Heart left ventricle (tissue), 16 donors: Measurements from ENCODE around the gene WNT6. TPM values are rescaled to one million over a fixed set of nuclear protein-coding genes. Genes with fewer than 3 reads are reported as not detected.

ENCODE experiments used
- ATAC-seq, 4 donors: fragments of 200-7000 bp; cut with Tn5 transposase; one replicate each; pipeline ENCODE4 v1.9.1; 2020 to 2022; ENCODE audit warnings: moderate library complexity in 4 of 4, mild to moderate bottlenecking in 3 of 4, moderate number of reproducible peaks in 1 of 4
- DNase-seq, 5 donors: peaks; one replicate each; pipeline ENCODE4 v3.0.0-alpha.2; 2020
- H3K27ac ChIP-seq, 12 donors: fragments of 200-600 bp; sonication (generic) in 4 of 12; one replicate each; pipeline versions ENCODE4 v1.5.0 to v1.8.0; 2016 to 2022; ENCODE audit warnings: mild to moderate bottlenecking in 2 of 12
- H3K27me3 ChIP-seq, 9 donors: fragments of 200-600 bp; sonication (generic) in 2 of 9; one replicate each; pipeline versions ENCODE4 v1.5.1 to v1.8.0; 2016 to 2022; ENCODE audit warnings: mild to moderate bottlenecking in 3 of 9
- H3K36me3 ChIP-seq, 9 donors: fragments of 200-600 bp; sonication (generic) in 2 of 9; one replicate each; pipeline versions ENCODE4 v1.5.0 to v1.8.0; 2018 to 2022; ENCODE audit warnings: mild to moderate bottlenecking in 2 of 9
- H3K4me1 ChIP-seq, 12 donors: fragments of 200-600 bp; sonication (generic) in 4 of 12; one replicate each; pipeline versions ENCODE4 v1.5.0 to v1.8.0; 2016 to 2022; ENCODE audit warnings: mild to moderate bottlenecking in 3 of 12
- H3K4me3 ChIP-seq, 12 donors: fragments of 200-600 bp; sonication (generic) in 4 of 12; one replicate each; pipeline versions ENCODE4 v1.5.0 to v1.8.0; 2017 to 2022; ENCODE audit warnings: mild to moderate bottlenecking in 9 of 12, moderate library complexity in 4 of 12
- H3K9me3 ChIP-seq, 12 donors: fragments of 200-600 bp; sonication (generic) in 4 of 12; one replicate each; pipeline versions ENCODE4 v1.5.0 to v1.8.0; 2016 to 2022; ENCODE audit warnings: mild to moderate bottlenecking in 1 of 12
- CTCF ChIP-seq, 12 donors: fragments of 200-600 bp; sonication (generic) in 4 of 12; IDR thresholded peaks; one replicate each; pipeline versions ENCODE4 v1.5.0 to v1.8.0; 2018 to 2022; ENCODE audit warnings: antibody characterized with exemption in 12 of 12, mild to moderate bottlenecking in 5 of 12
- POLR2A ChIP-seq, 2 donors: fragments of 450-650 bp; IDR thresholded peaks; one replicate each; pipeline ENCODE4 v1.6.1; 2017; ENCODE audit warnings: antibody characterized with exemption in 2 of 2, mild to moderate bottlenecking in 2 of 2, moderate library complexity in 2 of 2
- WGBS, 4 donors: extraction: QIAGEN DNeasy Blood & Tissue Kit in 2 of 4; methylation state at CpG; one replicate each; pipeline versions ENCODE4 v1.1.5 to v1.1.7; 2013 to 2018; 5-methylcytosine and 5-hydroxymethylcytosine counted together
- intact Hi-C, 10 donors: fragments of 100-400 bp; cut with DNase I; formaldehyde crosslinking; loops; one replicate each; pipeline versions ENCODE4 v1.11.1 to v1.14.2; 2022
- polyA plus RNA-seq, 2 donors: library from polyadenylated mRNA; stranded (reverse); fragments of 200-250 nt; gene quantifications; one replicate each; pipeline ENCODE4 v1.2.3, GENCODE V29; 2013
- total RNA-seq, 9 donors: library from RNA; depleted of rRNA in 2 of 9; stranded (reverse); fragments of >200 nt in 2 of 9; fragmentation: NEBNext Ultra II Directional in 3 of 9; extraction: Animal tissue kit (Norgen Biotek cat#: 25700) in 3 of 9; gene quantifications; one replicate each; pipeline versions ENCODE4 v1.1.0 to v1.2.4, GENCODE V29; 2016 to 2023
- donor health status: ischemic (EF 13 %, LVEDD 7.1; RV severe dilation, severe dysfunction).
- donor health status: healthy with polysubstance abuse.
- donor health status: DM: no; HTN: yes; CAD: no.
- donor health status: DM: no; HTN: no; CAD: no.
- donor health status: ischemic (EF 25% LVEDD 6.9; RV normal size, moderate dysfunction).
- donor health status: ischemic (EF 25% LVEDD 5.7; RV mildly dilated, moderate dysfunction).
- donor health status: healthy.
- donor health status: DM: yes; HTN: yes; CAD: no.
- donor health status: ischemic (EF 35%, LVEDD 5.7; RV mildly dilated, moderate dysfunction).
- donor health status: nonischemic (EF 11% LVEDD 7.7; RV severe dilation, severe dysfunction).
- donor health status: DM: yes; HTN: yes; CAD: no.
- donor health status: PGD.
- donor health status: ischemic (EF 29% LVEDD 5.4; RV normal size, mild dysfunction).
- donor health status: nonischemic (EF 23%, LVEDD 6.1; RV moderate dilation, normal function).

WNT6 gene
- total and polyA plus RNA-seq, 11 donors = 0.34 to 13.1 (median 1.00) TPM

GRCh38 chr2:218878926-218879761 lies 19.5 kb downstream of the WNT6 start:
- ATAC-seq = no peak
- no peak for DNase-seq
- no peak for TF ChIP-seq POLR2A (IDR thresholded peaks at IDR 0.05)
- TF ChIP-seq CTCF (IDR thresholded peaks at IDR 0.05) = no peak
- no peak overlapping the region for H3K27ac ChIP-seq
- peak overlapping the region in 1 of 12 donors; percentile 14 for H3K4me3 ChIP-seq
- H3K9me3 ChIP-seq = no peaks in the 10 kb centered on the region
- intact Hi-C loops = loop anchor here in 4 of 10 donors (10.0 kb wide), 2 partner anchors 246 to 276 kb away; no protein-coding TSS in a partner anchor
- H3K36me3 ChIP-seq = no peaks in the 10 kb centered on the region
- H3K27me3 ChIP-seq = peaks cover 34 to 99% (median 78%) of the 10 kb centered on the region in 9 donors
- WGBS, 4 donors = 23 to 37% (median 24%) methylated on average over 15 to 16 of the region's 16 CpGs
- peaks cover 0 to 38% (median 18%) of the 10 kb centered on the region in 12 donors for H3K4me1 ChIP-seq

- Histone ChIP-seq H3K4me1 (peaks cover 0 to 38% (median 18%) of the 10 kb centered on the region in 12 donors), H3K4me3 (peak overlapping the region in 2 of 12 donors; percentile 14 to 46), H3K36me3 (no peaks in the 10 kb centered on the region), H3K27ac (no peak overlapping the region), H3K27me3 (peaks cover 34 to 99% (median 75%) of the 10 kb centered on the region in 9 donors), H3K9me3 (no peaks in the 10 kb centered on the region)
- WGBS, 4 donors = 6 to 20% (median 11%) methylated on average over 10 to 11 of the region's 11 CpGs
- intact Hi-C loops = loop anchor here in 4 of 10 donors (10.0 kb wide), 2 partner anchors 245 to 275 kb away; no protein-coding TSS in a partner anchor
- TF ChIP-seq POLR2A (IDR thresholded peaks at IDR 0.05) = no peak
- no peak for TF ChIP-seq CTCF (IDR thresholded peaks at IDR 0.05)
- DNase-seq = no peak
- ATAC-seq = no peak
Observed at GRCh38 chr2:218879776-218880101, 20.1 kb downstream of the WNT6 start.

GRCh38 chr2:218880102-218880858 lies 20.7 kb downstream of the WNT6 start, which contains the start of gene WNT10A:
Gene WNT10A, plus strand, starts transcription at chr2:218880852. Its CDS starts 144 bp downstream, at chr2:218880996.
- ATAC-seq (peak in 1 of 4 donors; percentile 4), DNase-seq (peak in 1 of 5 donors; percentile 68)
- Histone ChIP-seq H3K36me3 (no peaks in the 10 kb centered on the region), H3K4me3 (peak within 1 kb of the TSS in 10 of 12 donors; percentile 1 to 46 (median 22)), H3K4me1 (peaks cover 0 to 38% (median 18%) of the 10 kb centered on the region in 12 donors), H3K27ac (no peak within 1 kb of the TSS), H3K9me3 (no peaks in the 10 kb centered on the region), H3K27me3 (peaks cover 34 to 99% (median 73%) of the 10 kb centered on the region in 9 donors)
- TF ChIP-seq POLR2A (IDR thresholded peaks at IDR 0.05) (no peak), CTCF (IDR thresholded peaks at IDR 0.05) (no peak)
- 0 to 11% (median 2%) methylated on average over 7 to 58 of the region's 58 CpGs for WGBS, 4 donors
- intact Hi-C loops = no loop called here
